ENCODE data around the gene PGLYRP4. TPM values are rescaled to one million over a fixed set of nuclear protein-coding genes. Genes with fewer than 3 reads are reported as not detected.

The PGLYRP4 gene
- polyA plus RNA-seq, 3 donors = not detected

DNA sequence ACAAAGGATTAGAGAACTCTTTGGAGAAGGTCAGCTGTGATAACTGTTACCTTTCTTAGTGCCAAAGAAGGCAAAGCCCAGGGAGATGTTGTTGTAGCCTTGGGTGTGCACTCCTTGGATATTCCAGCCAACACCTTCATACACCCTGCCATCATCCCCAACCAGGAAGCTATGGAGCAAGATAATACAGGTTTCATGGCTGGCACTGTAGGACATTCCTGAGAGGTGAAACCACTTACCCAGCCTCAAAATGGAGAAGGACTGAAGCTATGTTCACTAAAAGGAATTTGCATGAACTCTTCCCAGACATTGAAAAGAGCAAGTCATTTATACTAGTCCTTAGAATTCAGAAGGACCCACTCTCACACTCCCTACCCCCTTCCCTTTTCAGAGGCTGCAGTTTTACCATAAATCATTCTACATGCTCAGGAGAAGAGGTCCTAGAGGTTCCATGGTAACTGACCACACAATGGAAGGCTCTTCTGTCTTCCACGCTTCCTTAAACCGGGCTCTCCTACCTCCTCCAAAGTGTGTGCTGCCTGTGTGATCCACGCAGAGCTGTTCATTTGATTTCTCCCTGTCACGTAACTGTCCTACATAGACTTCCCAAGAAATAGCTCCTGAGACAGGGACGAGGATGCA lies 5.5 kb downstream of the PGLYRP4 start:
- no peak overlapping the region for H2AFZ ChIP-seq (ENCODE audit: insufficient read depth, low read depth, low read length, poor library complexity, severe bottlenecking)
- intact Hi-C loops (cut with micrococcal nuclease) = no loop called here
- no peaks in the 10 kb centered on the region for H3K36me3 Mint-ChIP-seq
- H3K27me3 ChIP-seq (ENCODE audit: control insufficient read depth in 2 of 2, insufficient read depth in 2 of 2, low read length in 2 of 2) = no peaks in the 10 kb centered on the region
- H3K4me1 Mint-ChIP-seq = peaks cover 51% of the 10 kb centered on the region
- H3K27ac Mint-ChIP-seq = peak overlapping the region in 1 of 7 donors; percentile 67
- H3K36me3 ChIP-seq (replicated peaks in 1 of 2; ENCODE audit: control insufficient read depth in 1 of 2, insufficient read depth in 2 of 2, low read length in 2 of 2) = no peaks in the 10 kb centered on the region
- peaks cover 29 to 36% of the 10 kb centered on the region in 2 donors for H3K4me1 ChIP-seq (ENCODE audit: control insufficient read depth in 1 of 2, insufficient read depth in 2 of 2, low read length in 2 of 2)
- H3K4me3 ChIP-seq (replicated peaks in 1 of 3; ENCODE audit: low read depth in 2 of 3, low read length in 3 of 3) = no peak overlapping the region
- no peaks in the 10 kb centered on the region for H3K79me2 ChIP-seq (ENCODE audit: insufficient read depth, low read length)
- WGBS (ENCODE audit: insufficient coverage) = 44% methylated on average over 5 of the region's 5 CpGs
- no peaks in the 10 kb centered on the region for H3K9me3 ChIP-seq (replicated peaks in 1 of 2; ENCODE audit: control insufficient read depth in 1 of 2, insufficient read depth in 1 of 2, low read length in 2 of 2)
- no peak overlapping the region for H3K27ac ChIP-seq (ENCODE audit: low read depth in 1 of 2, low read length in 2 of 2)
- H3K9me3 Mint-ChIP-seq = peaks cover 0 to 2% (median 0%) of the 10 kb centered on the region in 7 donors
- TF ChIP-seq, protein P1, sequence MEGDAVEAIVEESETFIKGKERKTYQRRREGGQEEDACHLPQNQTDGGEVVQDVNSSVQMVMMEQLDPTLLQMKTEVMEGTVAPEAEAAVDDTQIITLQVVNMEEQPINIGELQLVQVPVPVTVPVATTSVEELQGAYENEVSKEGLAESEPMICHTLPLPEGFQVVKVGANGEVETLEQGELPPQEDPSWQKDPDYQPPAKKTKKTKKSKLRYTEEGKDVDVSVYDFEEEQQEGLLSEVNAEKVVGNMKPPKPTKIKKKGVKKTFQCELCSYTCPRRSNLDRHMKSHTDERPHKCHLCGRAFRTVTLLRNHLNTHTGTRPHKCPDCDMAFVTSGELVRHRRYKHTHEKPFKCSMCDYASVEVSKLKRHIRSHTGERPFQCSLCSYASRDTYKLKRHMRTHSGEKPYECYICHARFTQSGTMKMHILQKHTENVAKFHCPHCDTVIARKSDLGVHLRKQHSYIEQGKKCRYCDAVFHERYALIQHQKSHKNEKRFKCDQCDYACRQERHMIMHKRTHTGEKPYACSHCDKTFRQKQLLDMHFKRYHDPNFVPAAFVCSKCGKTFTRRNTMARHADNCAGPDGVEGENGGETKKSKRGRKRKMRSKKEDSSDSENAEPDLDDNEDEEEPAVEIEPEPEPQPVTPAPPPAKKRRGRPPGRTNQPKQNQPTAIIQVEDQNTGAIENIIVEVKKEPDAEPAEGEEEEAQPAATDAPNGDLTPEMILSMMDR (IDR thresholded peaks at IDR 0.05) = no peak
- H3K9ac ChIP-seq (ENCODE audit: insufficient read depth, low read length, poor library complexity, severe bottlenecking) = no peak overlapping the region
- no peaks in the 10 kb centered on the region for H4K20me1 ChIP-seq (ENCODE audit: insufficient read depth, low read length)
- DNase-seq = no peak
- no peak overlapping the region for H3K4me2 ChIP-seq (replicated peaks; ENCODE audit: extremely low read depth, low read length, poor library complexity, severe bottlenecking)
- H3K27me3 Mint-ChIP-seq (ENCODE audit: low read depth in 3 of 3) = peaks cover 8 to 10% (median 10%) of the 10 kb centered on the region in 3 donors
- H3K4me3 Mint-ChIP-seq = no peak overlapping the region

DNA sequence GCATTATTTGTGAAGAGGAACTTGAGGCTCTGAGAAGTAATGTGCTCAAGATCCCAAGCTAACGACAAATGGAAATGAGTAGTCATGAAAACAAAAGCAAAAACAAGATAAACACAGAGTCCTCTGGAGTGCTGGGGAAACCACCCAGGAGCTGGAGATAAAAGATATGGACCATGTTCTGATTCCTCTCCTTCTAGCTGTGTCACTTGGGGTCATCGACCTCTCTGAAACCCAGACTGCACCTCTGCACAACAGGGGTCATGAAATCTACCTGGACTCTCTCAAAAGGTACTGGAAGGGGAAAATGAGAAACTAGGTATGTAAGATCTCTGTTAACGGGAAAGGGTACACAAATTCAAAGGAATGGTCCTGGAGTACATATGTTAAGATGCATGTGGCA lies 6.5 kb downstream of the PGLYRP4 start:
- H3K79me2 ChIP-seq (ENCODE audit: insufficient read depth, low read length) = no peaks in the 10 kb centered on the region
- TF ChIP-seq, protein P1 (IDR thresholded peaks at IDR 0.05) = no peak
- H3K27me3 ChIP-seq (ENCODE audit: control insufficient read depth in 2 of 2, insufficient read depth in 2 of 2, low read length in 2 of 2) = no peaks in the 10 kb centered on the region
- no peak overlapping the region for H3K4me3 ChIP-seq (replicated peaks in 1 of 3; ENCODE audit: low read depth in 2 of 3, low read length in 3 of 3)
- no peaks in the 10 kb centered on the region for H4K20me1 ChIP-seq (ENCODE audit: insufficient read depth, low read length)
- H3K27ac ChIP-seq (ENCODE audit: low read depth in 1 of 2, low read length in 2 of 2) = no peak overlapping the region
- WGBS (ENCODE audit: insufficient coverage) = 100% methylated on average over 1 of the region's 3 CpGs
- no peaks in the 10 kb centered on the region for H3K36me3 Mint-ChIP-seq
- H3K9me3 Mint-ChIP-seq = peaks cover 0 to 3% (median 0%) of the 10 kb centered on the region in 7 donors
- H3K4me3 Mint-ChIP-seq = no peak overlapping the region
- intact Hi-C loops (cut with micrococcal nuclease) = no loop called here
- no peaks in the 10 kb centered on the region for H3K36me3 ChIP-seq (replicated peaks in 1 of 2; ENCODE audit: control insufficient read depth in 1 of 2, insufficient read depth in 2 of 2, low read length in 2 of 2)
- DNase-seq = no peak
- H3K4me1 Mint-ChIP-seq = peaks cover 51% of the 10 kb centered on the region
- no peak overlapping the region for H3K9ac ChIP-seq (ENCODE audit: insufficient read depth, low read length, poor library complexity, severe bottlenecking)
- no peak overlapping the region for H2AFZ ChIP-seq (ENCODE audit: insufficient read depth, low read depth, low read length, poor library complexity, severe bottlenecking)
- peaks cover 3 to 12% (median 6%) of the 10 kb centered on the region in 3 donors for H3K27me3 Mint-ChIP-seq (ENCODE audit: low read depth in 3 of 3)
- H3K27ac Mint-ChIP-seq = peak overlapping the region in 1 of 7 donors; percentile 43
- no peak overlapping the region for H3K4me2 ChIP-seq (replicated peaks; ENCODE audit: extremely low read depth, low read length, poor library complexity, severe bottlenecking)
- no peaks in the 10 kb centered on the region for H3K9me3 ChIP-seq (replicated peaks in 1 of 2; ENCODE audit: control insufficient read depth in 1 of 2, insufficient read depth in 1 of 2, low read length in 2 of 2)
- H3K4me1 ChIP-seq (ENCODE audit: control insufficient read depth in 1 of 2, insufficient read depth in 2 of 2, low read length in 2 of 2) = peaks cover 29 to 36% of the 10 kb centered on the region in 2 donors

Measured in CD14-positive monocyte (primary cell).